Adrenal gland (tissue), 5 donors: ENCODE measurements around the gene TNNI3K.

Experiments
- POLR2A ChIP-seq, 2 donors: fragments of 450-650 bp; IDR thresholded peaks; one replicate each; pipeline ENCODE4 v1.6.1; 2017; ENCODE audit warnings: antibody characterized with exemption in 2 of 2, mild to moderate bottlenecking in 2 of 2, moderate library complexity in 1 of 2
- TF ChIP-seq, protein P1 (sequence below), 6 experiments: fragments of 450-650 bp in 4 of 6; fragments of 200-600 bp in 2 of 6; sonication (generic) in 1 of 6; IDR thresholded peaks; 1 replicate in 5 of 6; 2 replicates in 1 of 6; pipeline versions ENCODE4 v1.5.1 to v1.8.0; 2016 to 2021; ENCODE audit warnings: antibody characterized with exemption in 6 of 6, mild to moderate bottlenecking in 2 of 6, moderate library complexity in 1 of 6
- donor health status: DM: no; HTN: no; CAD: no.

DNA sequence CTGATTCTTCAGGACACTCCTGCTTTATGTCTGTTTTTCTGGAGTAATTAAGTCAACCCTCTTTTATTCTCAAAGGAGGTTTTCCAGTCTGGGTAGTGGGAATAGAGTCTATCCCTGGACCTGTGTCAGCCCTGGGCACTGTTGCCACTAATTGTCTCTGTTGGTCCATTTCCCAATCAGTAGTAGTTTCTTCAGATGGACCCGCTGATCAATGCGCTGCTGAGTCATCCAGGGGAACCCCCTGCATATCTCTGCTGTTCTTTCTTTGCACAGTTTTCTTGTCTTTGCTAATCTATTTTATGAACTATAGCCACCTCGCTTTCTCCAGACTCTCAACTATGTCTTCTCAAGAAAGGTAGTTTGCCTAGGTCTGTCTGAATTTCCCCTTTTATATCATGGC is 82.5 kb downstream of the TNNI3K start:
- TF ChIP-seq, protein P1, sequence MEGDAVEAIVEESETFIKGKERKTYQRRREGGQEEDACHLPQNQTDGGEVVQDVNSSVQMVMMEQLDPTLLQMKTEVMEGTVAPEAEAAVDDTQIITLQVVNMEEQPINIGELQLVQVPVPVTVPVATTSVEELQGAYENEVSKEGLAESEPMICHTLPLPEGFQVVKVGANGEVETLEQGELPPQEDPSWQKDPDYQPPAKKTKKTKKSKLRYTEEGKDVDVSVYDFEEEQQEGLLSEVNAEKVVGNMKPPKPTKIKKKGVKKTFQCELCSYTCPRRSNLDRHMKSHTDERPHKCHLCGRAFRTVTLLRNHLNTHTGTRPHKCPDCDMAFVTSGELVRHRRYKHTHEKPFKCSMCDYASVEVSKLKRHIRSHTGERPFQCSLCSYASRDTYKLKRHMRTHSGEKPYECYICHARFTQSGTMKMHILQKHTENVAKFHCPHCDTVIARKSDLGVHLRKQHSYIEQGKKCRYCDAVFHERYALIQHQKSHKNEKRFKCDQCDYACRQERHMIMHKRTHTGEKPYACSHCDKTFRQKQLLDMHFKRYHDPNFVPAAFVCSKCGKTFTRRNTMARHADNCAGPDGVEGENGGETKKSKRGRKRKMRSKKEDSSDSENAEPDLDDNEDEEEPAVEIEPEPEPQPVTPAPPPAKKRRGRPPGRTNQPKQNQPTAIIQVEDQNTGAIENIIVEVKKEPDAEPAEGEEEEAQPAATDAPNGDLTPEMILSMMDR (IDR thresholded peaks at IDR 0.05) = no peak
- no peak for TF ChIP-seq POLR2A (IDR thresholded peaks at IDR 0.05)
